Astrocyte of the spinal cord (primary cell): ENCODE data around the gene WWOX.

Experiments
- DNase-seq: peaks from one replicate; pipeline ENCODE4 v3.0.0; 2011; ENCODE audit warnings: low read depth, low spot score
- H3K4me3 ChIP-seq: 2 replicates; pipeline ENCODE4 v1.5.1; 2011; ENCODE audit warnings: low read depth, mild to moderate bottlenecking, low read length, moderate library complexity
- in situ Hi-C: cut with HindIII; loops from 2 replicates; pipeline ENCODE4 v1.10.0; 2017; ENCODE audit warnings: low sequenced_read_pairs
- TF ChIP-seq, protein P1 (sequence below): IDR thresholded peaks from 2 replicates; pipeline ENCODE4 v1.5.1; 2012; ENCODE audit warnings: low read depth, mild to moderate bottlenecking, low read length, inconsistent platforms

The WWOX gene

DNA sequence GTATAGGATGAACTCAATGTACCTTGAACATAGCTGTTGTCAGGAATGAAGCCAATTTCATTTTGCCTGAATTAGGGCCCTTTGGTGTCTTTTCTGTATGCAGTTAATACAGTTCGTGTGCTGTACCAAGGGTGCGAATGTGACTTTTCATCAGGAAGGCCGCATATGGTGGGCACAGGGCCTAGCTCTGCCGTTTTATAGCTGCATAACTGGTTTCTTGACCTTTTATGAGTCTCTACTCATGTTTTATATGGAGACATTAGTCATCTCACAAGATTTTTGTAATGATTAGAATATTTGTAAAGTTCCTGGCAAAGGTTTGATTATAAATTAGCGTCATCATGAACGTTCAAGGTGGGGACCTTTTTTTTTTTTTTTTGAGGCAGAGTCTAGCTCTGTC is 989.5 kb downstream of the WWOX start:
- TF ChIP-seq, protein P1, sequence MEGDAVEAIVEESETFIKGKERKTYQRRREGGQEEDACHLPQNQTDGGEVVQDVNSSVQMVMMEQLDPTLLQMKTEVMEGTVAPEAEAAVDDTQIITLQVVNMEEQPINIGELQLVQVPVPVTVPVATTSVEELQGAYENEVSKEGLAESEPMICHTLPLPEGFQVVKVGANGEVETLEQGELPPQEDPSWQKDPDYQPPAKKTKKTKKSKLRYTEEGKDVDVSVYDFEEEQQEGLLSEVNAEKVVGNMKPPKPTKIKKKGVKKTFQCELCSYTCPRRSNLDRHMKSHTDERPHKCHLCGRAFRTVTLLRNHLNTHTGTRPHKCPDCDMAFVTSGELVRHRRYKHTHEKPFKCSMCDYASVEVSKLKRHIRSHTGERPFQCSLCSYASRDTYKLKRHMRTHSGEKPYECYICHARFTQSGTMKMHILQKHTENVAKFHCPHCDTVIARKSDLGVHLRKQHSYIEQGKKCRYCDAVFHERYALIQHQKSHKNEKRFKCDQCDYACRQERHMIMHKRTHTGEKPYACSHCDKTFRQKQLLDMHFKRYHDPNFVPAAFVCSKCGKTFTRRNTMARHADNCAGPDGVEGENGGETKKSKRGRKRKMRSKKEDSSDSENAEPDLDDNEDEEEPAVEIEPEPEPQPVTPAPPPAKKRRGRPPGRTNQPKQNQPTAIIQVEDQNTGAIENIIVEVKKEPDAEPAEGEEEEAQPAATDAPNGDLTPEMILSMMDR = no peak
- no peak overlapping the region for H3K4me3 ChIP-seq
- DNase-seq = no peak
- in situ Hi-C loops = no loop called here

DNA sequence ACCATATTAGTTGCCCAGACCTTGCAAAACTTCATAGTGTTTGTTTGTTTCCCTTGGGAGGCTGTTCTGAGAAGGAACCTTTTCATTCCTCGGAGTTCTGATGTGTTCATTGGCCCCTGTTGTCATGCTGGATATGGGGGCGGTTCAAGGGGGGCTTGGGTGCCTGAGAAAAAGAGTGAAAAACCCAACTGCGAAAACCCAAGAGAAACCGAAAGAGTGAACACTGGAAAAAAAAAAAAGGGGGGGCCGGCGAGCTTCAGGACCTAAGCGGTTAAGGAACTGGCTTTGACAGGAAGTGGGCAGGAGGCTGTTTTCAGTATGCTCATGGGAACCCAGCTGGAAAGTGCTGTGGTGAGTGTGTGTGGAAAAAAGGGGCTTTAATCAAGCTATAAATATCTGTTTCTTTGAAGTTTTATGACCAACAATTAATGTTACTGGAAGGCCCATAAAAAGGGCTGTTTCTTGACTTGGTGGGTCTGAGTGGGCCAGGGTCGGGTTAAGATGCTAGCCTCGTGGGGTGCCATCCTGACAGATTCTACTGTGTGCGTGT is 990.4 kb downstream of the WWOX start:
- TF ChIP-seq, protein P1 = no peak
- no peak for DNase-seq
- in situ Hi-C loops = no loop called here
- H3K4me3 ChIP-seq = no peak overlapping the region

DNA sequence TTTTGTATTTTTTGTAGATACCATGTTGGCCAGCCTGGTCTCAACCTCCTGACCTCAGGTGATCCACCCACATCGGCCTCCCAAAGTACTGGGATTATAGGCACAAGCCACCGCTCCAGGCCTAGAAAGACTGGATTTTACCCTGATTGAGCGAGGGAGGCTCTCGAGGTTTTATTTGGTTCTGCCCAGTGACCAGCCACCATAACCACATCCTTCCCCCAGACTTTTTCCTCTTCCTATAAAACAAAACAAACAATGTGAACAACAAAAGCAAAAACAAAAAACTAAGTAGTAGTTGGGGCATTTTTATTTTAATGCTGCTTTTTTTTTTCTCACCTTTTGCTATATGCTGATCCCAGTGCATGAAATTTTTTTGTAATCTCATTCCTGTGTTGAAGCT is 991.5 kb downstream of the WWOX start:
- TF ChIP-seq, protein P1 = no peak
- DNase-seq = no peak
- no peak overlapping the region for H3K4me3 ChIP-seq
- in situ Hi-C loops = no loop called here

DNA sequence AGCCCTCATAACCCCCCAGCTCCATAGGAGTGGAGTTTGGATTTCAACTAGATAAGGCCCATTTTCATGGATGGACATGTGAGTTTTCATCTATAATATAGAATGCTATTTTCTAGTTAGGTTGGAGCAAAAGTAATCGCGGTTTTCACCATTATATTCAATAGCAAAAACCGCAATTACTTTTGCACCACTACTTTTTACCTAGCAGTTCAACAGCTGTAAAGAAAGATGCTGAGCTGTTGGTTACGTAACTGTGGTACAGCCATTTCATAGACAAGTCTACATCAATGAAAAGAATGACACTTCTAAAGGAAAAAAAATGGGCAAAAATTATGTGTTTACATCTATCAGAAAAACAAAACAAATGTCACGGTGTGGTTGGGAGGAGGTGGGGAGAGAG is 993.4 kb downstream of the WWOX start:
- no peak for DNase-seq
- TF ChIP-seq, protein P1 = no peak
- no peak overlapping the region for H3K4me3 ChIP-seq
- in situ Hi-C loops = no loop called here

DNA sequence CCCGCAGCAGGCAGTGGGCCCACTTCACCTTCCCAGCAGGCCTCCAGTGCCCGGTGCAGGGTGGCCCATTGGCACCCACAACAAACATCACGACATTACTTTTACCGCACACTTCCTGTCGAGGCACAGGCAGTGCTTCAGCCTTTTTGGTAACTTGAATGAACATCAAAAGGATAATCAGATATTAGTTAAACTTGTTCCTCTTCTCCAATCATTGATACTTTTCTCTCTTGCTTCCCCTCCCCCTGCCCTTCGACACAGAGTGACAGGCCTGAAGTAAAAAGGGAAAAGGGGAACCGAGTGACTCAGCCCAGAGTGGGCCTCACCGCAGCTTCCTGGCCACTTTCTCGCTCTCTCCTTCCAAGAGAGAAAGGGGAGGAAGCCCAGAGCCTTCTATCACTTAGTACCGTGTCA is 994.1 kb downstream of the WWOX start:
- no peak for DNase-seq
- no peak overlapping the region for H3K4me3 ChIP-seq
- in situ Hi-C loops = no loop called here
- TF ChIP-seq, protein P1 = no peak

DNA sequence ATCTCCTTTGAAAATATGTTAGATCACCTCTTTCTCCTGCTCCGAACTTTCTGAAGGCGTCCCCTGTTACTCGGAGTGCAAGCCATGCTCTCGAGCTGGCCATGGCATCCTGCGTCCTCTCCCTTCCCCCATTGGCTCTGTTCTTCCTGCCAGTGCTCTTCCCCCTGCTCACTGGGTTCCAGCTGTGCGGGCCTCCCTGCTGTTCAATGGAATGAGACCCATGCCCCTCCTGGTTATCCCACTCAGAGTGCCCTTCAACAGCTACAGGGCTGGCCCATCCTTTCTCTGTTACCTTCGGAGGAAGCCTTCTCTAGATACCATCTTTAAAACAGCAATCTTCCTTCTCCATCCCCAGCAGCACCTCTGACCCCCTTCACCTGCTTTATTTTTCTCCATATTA is 996.8 kb downstream of the WWOX start:
- TF ChIP-seq, protein P1 = no peak
- no peak overlapping the region for H3K4me3 ChIP-seq
- in situ Hi-C loops = no loop called here
- DNase-seq = no peak

DNA sequence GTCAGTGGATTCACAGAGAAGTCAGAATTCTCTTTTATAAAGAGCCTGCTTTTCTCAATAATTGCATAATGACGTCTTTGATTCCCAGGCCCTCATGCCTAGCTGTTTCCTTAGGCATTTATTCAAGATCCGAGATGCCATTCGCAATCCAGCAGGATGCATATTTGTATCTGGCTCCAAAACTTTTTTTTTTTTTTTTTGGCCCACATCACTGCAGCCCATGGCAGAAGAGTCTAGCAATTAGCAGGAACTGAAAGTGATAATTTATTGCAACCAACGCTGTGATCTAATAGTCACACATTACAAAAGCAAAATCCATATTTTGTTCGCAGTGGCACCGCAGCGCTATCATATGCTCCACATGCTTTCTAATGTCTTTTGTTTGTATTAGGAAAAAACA is 997.7 kb downstream of the WWOX start:
- TF ChIP-seq, protein P1 = no peak
- no peak overlapping the region for H3K4me3 ChIP-seq
- DNase-seq = no peak
- in situ Hi-C loops = no loop called here
